NCI-H526 (cell line): ENCODE measurements around the gene TRMO.

Experiments used
- DNase-seq, 2 experiments: peaks; one replicate each; lab custom pipeline; 2025; lab: John Stamatoyannopoulos, UW

TRMO gene

DNA sequence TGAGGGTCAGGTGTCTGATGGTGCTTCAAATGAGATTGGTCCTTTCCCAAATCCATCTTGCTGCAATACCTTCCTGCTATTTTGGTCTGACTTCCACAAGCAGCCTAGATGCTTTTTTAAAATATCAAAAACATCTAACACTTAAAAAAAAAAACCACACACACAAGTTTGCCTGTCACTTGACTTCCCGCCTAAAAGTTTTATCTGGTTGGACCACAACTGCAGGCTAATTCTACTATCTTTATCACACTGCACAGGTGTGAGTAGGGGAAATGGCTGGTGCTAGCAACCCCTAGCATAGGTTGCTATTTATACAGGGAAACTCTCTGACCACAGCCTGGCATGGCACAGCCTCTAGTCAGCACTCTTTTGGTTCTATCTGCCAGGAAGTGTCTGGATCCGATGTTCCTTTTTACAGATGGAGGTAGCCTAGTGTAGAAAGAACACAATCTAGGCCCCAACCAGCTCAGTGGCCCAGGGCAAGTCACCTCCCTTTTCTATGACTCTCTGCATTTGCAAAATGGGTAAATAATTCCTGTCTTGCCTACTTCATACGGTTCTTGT lies 15.9 kb upstream of the TRMO start, which contains the start of gene HEMGN:
HEMGN (minus strand) TSS at position 92 of the 564 bp plus-strand sequence; CDS start at position 56, 36 bp downstream.
- DNase-seq, result peak in 1 of 2 experiments; percentile 18

DNA sequence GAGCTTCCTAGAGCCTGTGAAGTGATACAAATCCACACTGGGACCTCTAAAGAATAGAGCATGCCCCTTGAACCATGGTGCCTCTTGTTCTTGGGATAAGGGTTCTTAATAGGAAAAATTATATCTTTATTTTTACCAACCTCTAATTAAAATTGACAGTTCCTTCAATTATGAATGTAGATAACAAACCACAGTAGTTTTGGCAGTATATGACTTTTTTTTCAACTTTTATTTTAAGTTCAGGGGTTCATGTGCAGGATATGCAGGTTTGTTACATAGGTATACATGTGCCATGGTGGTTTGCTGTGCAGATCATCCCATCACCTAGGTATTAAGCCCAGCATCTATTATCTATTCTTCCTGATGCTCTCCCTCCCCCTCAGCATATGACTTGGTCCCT lies 14.7 kb upstream of the TRMO start:
- no peak for DNase-seq

DNA sequence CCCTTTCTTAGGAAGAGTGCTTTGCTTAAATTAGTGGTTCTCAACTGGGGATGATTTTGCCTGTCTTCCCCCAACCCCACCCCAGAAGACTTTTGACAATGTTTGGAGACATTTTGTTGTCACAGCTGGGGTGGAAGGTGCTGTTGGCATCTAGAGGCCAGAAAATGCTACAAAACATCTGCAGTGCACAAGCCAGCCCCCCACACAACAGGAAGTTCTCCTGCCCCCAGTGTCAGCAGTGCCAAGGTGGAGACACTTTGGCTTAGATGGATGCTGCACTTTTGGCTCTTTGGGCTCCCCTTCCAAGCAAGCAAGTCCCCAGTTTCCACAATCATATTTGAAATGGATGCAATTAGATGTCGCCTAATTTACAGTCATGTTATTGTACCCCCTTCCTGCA lies 13.0 kb upstream of the TRMO start:
- peak in 1 of 2 experiments; percentile 28 for DNase-seq

DNA sequence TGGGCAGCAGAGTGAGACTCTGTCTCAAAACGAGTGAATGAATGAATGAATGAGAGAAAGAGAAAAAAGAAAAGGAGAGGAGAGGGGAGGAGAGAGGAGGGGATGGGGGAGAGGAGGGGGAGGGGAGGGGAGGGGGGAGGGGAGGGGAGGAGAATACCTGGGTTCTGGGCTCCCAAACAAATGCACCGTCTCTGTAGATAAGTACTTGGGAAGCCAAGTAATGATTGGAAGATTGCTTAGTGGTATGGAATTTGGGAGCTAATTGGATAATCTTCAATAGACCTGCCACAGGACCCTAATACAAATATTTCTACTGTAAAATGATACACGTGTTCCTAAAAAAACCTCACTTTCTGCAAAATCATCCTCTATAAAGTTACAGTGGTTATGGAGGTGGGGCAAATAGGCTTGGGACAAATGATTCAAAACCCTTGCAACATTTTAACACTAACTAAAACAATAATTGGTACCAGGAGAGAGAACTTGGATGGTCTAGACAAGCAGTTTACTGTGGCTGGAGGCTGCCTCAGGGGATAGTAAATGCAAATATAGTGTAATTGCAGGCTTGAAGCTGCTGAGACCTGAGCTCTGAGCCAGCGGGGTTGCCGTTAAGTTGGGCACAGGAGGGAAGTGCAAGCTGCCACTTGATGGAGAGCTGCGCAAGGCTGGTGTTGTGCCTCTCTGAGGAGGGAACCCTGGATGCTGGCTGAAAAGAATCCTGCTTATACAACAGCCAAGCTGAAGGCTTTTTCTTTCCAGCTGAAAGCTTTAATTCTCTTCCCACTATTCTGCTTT lies 12.2 kb upstream of the TRMO start:
- peak; percentile 90 to 92 for DNase-seq

DNA sequence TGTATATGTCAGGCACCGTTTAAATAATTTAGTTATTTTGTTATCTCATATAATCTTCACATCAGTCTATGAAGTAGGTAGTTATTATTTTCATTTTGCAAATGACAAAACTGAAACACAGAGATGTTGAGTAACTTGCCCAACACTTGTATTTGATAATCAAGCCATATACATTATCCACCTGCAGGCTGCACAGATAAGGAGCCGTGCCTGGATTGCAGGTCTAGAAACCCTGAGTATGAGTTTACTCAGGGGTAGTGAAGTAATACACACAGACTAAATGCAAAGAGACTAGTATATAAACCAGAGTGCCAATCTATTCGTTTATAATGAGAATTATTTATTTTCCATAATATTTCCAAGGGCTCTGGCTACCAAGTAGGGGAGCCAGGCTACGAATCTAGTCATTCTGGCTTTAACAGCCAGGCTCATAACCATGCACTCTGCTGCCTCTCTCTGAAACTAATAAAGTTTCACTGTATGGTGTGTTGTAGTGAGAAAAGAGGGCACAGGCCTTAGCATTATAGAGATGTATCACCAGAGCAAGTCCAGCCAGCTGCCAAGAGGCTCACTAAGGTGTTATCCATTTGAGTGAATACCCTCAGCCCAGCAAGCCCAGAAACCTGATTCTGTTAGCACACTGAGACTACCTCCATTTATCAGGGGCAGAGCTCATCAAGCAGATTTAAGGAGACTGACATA lies 11.1 kb upstream of the TRMO start:
- DNase-seq, result no peak

DNA sequence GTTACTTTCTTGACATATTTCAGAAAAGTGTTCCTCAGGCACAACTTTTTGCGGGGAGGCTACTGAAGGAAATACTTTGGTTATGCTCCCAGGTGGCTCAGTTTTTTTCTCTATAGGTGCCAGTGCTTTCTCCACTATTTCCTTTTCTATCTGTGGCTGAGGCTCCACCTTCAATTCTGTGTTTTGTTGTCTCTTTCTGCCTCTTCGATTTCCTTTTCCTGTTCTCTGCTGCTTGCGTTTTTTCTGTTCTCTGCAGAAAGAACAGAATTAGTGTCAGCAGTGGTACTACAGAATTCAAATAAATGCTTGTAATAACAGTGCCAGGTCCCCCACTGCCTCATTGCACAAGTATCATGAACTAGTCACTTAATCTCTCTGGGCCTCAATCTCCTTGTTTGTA lies 8.7 kb upstream of the TRMO start:
- no peak for DNase-seq

DNA sequence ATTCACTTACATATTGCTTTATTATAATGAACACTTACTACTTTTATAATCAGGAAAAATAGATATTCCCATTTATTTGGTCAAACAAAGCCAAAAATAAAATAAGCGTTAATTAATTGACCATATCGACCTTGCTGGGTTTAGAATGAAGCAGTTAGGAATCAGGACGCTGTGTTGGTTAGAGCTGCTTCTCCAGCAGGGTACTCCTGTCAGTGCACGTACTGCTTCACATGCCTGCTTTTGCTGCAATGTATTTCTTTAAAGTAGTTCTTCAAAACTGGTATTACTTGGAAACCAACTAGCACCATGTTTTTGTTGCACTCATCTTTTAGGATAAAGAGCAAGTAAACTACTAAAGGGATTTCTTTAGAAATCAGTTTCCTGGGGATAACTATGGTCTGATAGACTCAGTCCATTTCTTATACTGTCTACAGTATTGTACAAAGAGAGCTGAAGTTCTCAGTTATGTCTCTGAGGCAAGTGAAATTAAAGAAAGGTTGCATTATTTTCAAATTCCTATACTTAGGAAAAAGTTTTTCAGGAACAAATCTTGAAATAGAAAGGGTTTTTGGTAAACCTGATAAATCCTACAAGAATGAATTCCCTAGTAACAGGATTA lies 6.8 kb upstream of the TRMO start:
- no peak for DNase-seq

DNA sequence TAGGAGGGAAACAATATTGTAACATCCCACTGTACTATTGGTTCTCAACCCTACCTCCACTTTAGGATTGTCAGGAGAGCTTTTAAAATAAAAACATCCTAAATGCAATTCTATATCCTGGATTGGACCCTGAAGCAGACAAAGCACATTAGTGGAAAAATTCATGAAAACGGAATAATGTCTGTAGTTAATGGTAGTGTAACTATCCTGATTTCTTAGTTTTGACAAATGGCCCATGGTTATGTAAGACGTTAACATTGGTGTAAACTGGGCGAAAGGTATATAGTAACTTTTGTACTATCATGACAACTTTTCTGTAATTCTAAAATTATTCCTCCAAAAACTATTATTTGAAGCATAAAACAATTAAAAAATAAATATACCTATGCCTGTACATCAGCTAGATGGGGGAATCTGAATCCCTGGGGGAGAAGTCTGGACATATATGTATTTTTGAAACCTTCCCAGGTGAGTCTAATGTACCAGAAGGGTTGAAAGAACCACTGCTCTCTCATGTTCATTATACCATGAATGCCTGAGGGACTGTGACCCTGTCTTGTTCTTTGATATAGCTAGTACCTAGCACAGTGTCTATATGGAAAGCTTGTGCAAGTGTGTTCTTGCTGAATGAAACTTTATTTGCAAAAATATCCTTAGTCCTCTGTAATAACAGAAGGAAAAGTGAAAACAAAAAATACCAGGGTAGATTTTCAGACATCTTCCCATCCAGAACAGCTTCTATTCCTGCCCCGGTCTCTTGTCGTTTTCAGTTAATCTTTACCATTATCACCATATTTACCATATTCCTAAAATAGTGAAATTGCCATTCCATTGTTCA lies 3.4 kb upstream of the TRMO start:
- no peak for DNase-seq

DNA sequence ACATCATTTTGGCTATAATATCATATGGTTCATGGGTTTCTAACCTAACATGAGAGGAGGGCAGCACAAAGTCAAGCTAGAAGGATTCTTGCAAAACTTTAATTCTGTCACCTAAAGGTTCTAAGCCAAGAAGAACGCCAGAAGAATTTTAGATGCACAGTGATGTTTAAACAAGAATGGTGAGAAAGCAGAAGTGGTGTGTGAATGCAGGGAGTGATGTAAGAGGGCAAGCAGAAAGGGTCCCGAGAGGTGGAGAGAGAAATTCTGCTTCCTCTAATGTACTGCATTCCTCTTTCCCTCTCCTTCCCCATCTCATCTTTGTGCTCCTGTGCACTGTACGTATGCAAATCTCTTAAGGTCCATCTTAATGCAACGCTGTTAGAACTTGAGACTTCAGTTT lies 2.1 kb upstream of the TRMO start:
- no peak for DNase-seq

DNA sequence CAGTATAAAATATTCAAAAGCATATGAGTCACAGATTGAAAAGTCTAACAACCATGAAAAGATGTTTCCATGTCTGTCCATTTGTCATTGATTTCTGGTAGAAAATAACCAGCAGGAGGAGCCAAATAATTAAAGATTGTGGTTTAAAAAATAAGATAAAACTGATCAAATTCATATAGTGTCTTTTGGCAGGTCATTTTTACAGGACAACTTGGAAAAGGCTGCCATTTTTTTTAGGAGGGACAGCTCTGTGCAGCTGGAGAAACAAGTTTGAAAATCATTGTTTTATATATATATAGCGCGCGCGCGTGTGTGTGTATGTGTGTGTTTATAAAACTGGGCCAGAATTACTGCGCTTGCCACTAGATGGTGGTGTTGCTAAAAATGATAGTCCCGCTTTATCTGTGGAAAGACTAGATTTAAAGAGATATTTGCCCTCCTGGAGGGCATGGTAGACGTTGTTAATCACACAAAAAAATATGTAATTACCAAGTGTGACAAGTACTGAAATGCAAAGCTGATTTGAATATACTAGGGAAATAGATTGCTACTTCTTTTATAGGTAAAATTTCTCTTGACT lies 1.3 kb upstream of the TRMO start:
- peak; percentile 52 to 76 for DNase-seq

DNA sequence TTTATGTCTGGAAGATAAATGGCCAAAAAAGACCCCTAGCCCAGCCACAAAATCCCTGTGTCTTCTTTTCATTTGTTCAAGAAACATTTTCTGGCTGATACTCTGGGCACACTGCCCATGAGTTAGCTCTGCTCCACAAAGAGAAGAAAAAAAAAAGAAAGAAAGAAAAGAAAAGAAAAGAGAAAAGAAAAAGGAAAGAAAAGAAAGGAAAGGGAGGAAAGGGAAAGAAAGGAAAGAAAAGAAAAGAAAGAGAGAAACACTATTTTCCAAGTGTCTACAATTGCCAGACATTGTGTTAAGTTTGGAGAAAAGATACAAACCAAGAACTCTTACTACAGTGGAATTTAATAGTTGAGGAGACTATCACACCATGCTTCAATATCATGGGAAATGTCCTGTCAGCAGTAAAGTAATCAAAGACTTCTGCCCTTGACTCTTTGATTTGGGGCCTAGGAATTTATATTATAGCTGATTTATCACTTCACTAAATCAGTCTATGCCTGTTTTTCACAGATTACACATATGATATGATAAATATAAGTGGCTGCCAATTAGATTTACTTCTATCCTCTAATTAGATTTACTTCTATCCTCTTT lies 3.0 kb downstream of the TRMO start:
- no peak for DNase-seq

DNA sequence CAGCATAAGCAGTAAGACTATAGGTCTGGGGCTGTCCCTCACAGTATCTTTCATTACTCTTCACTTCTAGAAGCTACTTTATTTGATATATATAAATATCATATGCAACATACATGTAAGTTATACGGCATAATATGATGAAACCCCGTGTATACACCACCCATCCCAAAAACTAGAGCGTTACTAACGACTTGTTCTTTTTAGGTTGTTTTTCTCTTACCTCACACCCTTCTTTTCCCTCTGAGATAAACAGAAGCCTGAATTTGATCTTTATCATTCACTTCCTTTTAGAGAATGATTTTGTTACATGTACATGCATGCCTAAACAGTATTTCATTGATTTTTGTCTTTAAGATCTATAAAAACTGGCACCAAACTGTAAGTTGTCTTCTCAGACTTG lies 3.7 kb downstream of the TRMO start:
- DNase-seq, result no peak

DNA sequence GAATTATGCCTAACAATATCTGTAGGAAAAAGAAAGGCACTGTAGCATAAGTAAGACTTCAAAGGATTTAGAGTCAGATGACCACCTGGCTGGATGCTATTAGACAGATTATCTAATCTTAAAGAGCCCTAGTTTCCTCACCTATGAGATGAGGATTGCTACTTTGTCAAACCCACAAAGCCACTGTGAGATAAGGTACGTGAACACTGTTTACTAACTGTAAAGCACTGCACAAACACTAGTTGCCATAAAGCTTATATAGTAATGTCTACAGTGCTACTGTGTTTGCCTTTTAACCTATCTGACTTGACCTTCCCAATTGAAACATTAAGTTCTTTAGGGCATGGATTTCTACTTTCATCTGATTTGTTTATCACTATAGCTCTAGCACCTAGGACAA lies 10.3 kb downstream of the TRMO start:
- DNase-seq, result no peak

DNA sequence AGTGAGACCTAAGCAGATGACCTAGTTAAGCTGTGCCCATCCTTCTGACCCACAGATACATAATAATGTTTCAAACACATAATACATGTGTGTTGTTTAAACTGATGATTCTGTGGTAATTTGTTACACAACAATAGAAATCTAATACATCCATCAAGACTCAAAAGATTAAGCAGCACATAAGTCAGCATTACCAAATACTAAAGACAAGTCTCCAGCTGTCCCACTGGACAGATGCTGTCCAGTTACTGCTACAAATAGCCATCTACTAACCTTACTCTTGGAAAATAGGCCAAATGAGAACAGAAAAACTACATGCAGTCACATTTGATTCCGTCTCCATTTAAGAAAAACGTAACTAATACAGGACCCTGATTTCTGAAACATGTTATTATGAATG lies 10.8 kb downstream of the TRMO start:
- no peak for DNase-seq

DNA sequence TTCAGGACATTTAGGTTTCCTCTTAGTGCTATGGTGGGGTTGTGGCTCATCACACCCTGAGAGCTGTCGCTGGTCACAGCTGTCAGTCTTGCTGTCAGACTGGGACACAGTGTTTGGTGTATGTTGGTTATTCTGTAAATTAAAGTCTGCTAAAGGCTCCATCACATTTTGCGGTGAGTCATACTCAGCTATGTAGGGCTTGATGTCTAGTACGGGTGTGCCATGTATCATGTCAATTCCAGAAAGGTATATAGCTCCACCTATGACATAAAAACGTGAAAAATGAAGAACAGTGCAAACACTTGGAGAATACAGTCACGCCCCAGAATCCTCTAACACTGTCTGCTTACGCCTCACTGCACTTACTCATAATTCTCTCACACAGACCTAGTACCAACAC lies 11.9 kb downstream of the TRMO start:
- no peak for DNase-seq

DNA sequence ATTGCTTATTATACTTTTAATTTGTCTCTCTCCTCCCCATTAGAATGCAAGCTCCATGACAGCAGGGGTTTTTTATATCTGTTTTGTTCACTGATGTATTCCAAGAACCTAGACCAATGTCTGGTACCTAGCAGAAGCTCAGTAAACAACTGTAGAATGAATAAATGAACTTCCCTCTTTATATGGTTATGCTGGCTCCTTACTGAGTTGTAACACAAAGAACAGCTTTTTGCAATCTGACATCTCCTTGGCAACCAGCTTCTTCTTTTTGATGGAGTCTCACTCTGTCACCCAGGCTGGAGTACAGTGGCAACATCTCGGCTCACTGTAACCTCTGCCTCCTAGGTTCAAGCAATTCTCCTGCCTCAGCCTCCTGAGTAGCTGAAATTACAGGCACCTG lies 13.6 kb downstream of the TRMO start:
- DNase-seq, result no peak

DNA sequence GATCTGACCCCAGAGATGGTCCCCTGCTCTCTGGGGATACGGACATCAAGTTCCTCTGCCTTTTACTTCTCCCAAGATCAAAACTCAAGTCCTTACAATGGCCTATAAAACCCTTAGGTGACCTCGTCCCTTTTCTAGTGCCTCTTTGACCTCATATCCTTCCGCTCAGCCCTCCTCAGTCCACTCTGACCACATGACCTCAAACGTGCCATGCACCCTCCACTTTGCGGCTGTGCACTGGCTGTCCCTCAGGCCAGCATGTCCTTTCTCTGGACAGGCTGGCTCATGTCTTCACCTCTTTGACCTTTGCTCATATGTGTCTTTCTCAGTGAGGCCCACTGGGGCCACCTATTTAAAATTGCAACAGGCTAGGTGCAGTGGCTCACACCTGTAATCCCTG lies 14.7 kb downstream of the TRMO start:
- no peak for DNase-seq

DNA sequence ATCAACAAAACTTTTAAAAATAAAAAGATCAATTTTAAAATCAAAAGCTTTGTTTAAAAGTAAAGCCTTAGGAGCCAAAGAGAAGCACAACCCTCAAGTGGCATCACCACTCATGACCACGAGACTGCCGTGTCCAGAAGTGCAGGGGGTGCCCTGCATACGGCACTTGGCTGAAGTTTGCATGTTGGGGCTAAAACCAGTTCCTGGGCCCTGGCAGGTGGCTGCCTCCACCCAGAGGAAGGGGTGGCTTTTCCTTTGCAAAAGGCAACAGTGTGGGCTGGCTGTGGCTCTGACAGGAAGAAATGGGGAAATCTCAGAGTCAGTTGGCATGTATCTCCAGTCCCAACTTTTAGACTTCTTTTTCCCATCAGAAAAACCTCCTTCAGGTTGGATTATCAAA lies 15.3 kb downstream of the TRMO start:
- no peak for DNase-seq

DNA sequence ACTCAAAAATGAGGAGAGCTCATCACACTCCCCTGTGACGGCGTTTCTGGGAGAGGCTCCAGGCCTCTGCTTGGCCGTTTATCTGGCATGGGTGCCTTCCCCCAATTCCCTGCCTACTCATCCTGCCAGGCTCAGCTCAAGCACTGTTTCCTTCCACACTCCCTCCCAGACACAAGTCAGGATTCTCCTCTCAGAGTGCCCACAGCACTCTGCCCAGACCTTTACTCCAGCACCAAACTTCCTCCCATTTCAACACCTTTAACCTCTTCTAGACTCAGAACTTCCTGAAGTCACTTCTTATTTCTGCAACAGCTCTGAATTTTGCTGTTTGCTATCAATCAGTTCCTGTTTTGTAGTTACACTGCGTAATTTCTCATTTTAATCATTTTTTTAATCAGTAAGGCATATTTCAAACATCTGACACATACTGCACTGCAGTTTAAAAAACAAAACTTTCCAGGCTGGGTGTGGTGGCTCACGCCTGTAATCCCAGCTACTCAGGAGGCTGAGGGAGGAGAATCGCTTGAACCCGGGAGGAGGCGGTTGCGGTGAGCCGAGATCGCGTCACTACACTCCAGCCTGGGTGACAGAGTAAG lies 16.0 kb downstream of the TRMO start:
- no peak for DNase-seq

DNA sequence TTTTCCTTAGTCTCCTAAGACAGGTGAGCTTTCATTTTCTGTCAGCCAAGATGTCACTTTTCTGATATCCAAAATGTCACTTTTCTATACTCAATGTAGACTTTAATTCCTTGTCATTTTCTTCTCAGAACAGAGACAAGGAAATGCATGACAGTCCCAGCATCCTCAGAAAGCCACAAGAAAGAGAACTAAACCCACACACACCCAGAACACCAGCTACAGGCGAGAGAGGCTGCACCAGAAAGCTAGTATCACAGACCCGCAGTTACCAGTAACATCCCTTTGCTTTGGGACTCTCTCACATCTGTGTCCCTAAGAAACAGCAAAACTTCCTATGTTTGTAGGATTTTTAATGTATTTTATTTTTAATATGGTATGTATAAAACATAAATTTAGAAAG lies 17.1 kb downstream of the TRMO start:
- no peak for DNase-seq

DNA sequence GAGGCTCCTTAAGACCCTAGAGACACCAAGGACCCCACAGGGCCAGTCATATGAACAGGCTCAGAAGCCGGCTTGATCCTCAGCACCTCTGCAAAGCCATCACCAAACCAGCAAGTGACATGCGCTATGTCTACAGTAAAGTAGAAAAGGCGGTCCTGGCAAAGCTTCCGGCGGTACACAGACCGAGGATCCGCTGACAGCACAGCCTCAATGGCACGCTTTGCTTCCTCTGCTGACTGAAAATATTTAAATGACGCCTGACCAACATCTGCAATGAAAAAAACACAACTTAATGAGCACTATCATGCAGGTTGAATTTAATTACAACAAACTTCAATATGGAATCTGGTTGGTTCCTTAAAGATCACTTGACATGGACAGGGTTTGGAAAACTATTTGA lies 17.6 kb downstream of the TRMO start:
- no peak for DNase-seq
